RPMI7951 (cell line): ENCODE measurements around the gene RPUSD2. TPM values are rescaled to one million over a fixed set of nuclear protein-coding genes. Genes with fewer than 3 reads are reported as not detected.

ENCODE experiments used
- DNase-seq: peaks from one replicate; pipeline ENCODE4 v3.0.0-alpha.2; 2012; ENCODE audit warnings: low read depth
- total RNA-seq: library from RNA; depleted of rRNA; stranded (reverse); fragments of >200 nt; shearing (Covaris generic); gene quantifications from 2 replicates; pipeline ENCODE4 v1.2.3, GENCODE V29; 2014; rRNA removed

Gene RPUSD2
- 12.2 and 13.2 TPM in 2 replicates for total RNA-seq

- peak; percentile 91 for DNase-seq
Observed at GRCh38 chr15:40569129-40569953, at the start of gene RPUSD2. Gene RPUSD2, plus strand, starts transcription at chr15:40569299. Its CDS starts 39 bp downstream, at chr15:40569338.

GRCh38 chr15:40523611-40524010 lies 45.5 kb upstream of the RPUSD2 start:
- DNase-seq, result no peak

- no peak for DNase-seq
Observed at GRCh38 chr15:40525855-40526254, 43.2 kb upstream of the RPUSD2 start.

GRCh38 chr15:40528801-40529200 lies 40.3 kb upstream of the RPUSD2 start:
- no peak for DNase-seq

GRCh38 chr15:40533763-40534364 lies 35.2 kb upstream of the RPUSD2 start:
- DNase-seq, result no peak

GRCh38 chr15:40534371-40534770 lies 34.7 kb upstream of the RPUSD2 start:
- DNase-seq, result peak; percentile 7

- no peak for DNase-seq
Observed at GRCh38 chr15:40536501-40536900, 32.6 kb upstream of the RPUSD2 start.

- DNase-seq, result no peak
Observed at GRCh38 chr15:40538976-40539375, 30.1 kb upstream of the RPUSD2 start.

GRCh38 chr15:40543082-40543481 lies 26.0 kb upstream of the RPUSD2 start:
- no peak for DNase-seq

- DNase-seq, result no peak
Observed at GRCh38 chr15:40543631-40544294, 25.3 kb upstream of the RPUSD2 start.

GRCh38 chr15:40545457-40545856 lies 23.6 kb upstream of the RPUSD2 start:
- no peak for DNase-seq

- DNase-seq, result no peak
Observed at GRCh38 chr15:40548610-40549009, 20.5 kb upstream of the RPUSD2 start.

GRCh38 chr15:40549894-40550293 lies 19.2 kb upstream of the RPUSD2 start:
- no peak for DNase-seq

- DNase-seq, result no peak
Observed at GRCh38 chr15:40550341-40551037, 18.6 kb upstream of the RPUSD2 start.

- no peak for DNase-seq
Observed at GRCh38 chr15:40554161-40554525, 15.0 kb upstream of the RPUSD2 start.

- no peak for DNase-seq
Observed at GRCh38 chr15:40555876-40556275, 13.2 kb upstream of the RPUSD2 start.

- no peak for DNase-seq
Observed at GRCh38 chr15:40558952-40559742, 10.0 kb upstream of the RPUSD2 start.

GRCh38 chr15:40562691-40563090 lies 6.4 kb upstream of the RPUSD2 start:
- no peak for DNase-seq

- DNase-seq, result no peak
Observed at GRCh38 chr15:40563426-40563825, 5.7 kb upstream of the RPUSD2 start.

GRCh38 chr15:40564591-40565332 lies 4.3 kb upstream of the RPUSD2 start, which contains the start of gene CCDC32:
Gene CCDC32, minus strand, starts transcription at chr15:40565042. Its CDS starts 2,027 bp downstream, at chr15:40563015.
- peak; percentile 99 for DNase-seq
